ENCODE results near the gene RASSF1.

Gene RASSF1, protein sequence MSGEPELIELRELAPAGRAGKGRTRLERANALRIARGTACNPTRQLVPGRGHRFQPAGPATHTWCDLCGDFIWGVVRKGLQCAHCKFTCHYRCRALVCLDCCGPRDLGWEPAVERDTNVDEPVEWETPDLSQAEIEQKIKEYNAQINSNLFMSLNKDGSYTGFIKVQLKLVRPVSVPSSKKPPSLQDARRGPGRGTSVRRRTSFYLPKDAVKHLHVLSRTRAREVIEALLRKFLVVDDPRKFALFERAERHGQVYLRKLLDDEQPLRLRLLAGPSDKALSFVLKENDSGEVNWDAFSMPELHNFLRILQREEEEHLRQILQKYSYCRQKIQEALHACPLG

DNA sequence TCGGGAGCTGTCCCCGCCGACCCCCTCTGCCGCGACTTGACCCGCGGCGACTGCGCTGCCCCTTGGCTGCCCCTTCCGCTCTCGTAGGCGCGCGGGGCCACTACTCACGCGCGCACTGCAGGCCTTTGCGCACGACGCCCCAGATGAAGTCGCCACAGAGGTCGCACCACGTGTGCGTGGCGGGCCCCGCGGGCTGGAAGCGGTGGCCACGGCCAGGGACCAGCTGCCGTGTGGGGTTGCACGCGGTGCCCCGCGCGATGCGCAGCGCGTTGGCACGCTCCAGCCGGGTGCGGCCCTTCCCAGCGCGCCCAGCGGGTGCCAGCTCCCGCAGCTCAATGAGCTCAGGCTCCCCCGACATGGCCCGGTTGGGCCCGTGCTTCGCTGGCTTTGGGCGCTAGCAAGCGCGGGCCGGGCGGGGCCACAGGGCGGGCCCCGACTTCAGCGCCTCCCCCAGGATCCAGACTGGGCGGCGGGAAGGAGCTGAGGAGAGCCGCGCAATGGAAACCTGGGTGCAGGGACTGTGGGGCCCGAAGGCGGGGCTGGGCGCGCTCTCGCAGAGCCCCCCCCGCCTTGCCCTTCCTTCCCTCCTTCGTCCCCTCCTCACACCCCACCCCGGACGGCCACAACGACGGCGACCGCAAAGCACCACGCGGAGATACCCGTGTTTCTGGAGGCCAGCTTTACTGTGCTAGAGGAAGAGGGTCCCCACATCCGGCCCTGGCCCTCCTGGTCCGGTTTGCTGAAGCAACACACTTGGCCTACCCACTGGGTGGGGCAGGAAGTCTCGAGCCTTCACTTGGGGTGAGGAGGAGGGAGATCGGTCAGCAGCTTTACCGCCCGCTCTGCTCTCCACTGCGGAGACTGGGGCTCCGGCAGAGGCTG is at the start of gene RASSF1:
RASSF1 (minus strand) TSS at position 389 of the 882 bp plus-strand sequence; CDS start at position 358, 31 bp downstream.
- no peak for DNase-seq

DNA sequence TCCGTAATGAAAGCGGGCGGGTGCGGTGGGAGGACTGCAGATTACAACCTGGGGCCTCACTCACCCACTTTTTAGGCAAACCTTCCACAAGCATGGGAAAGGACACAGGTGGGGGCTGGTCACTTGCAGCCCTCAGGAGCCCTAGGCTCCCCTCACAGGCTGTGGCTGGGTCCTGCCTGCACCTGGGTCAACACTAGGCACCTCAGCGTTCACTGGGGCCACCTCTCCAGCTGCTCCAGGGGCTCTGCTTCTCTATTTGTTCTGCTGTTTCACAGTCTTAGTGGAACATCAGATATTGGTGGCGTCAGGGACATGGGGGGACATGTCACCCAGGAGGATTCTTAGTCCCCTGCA is 48.8 kb upstream of the RASSF1 start:
- DNase-seq: no peak

DNA sequence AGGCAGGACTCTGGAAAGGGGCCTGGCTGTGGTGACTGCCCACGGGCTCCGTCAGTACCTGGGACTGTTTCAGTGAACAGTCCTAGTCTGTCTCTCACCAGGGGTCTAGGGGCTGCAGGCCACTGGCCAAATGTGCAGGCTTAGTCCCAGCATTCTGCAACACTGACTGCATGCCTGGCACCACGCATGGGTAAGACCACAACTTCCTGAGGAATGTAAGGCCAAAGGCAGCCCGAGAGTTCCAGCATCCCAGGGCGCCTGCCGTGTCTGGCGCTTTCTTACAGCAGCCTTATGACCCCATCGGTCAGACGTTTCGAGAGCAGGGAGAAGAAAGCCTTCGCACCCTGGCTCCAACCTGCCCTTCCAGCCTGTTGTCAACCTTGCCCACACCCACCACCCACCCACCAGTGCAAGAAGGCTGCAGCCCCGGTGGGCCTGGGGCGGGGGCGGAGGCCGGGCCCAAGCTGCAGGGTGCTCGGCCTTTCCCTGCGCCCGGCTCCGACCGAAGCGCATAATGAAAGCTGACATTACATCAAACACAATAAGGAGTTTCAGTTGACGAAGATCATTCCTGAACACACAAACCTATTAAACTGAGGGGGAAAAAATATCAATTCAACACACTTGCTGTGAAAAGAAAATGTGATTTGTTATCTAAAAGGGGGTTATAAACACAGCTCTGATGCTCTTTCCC is 48.2 kb upstream of the RASSF1 start:
- DNase-seq: no peak

DNA sequence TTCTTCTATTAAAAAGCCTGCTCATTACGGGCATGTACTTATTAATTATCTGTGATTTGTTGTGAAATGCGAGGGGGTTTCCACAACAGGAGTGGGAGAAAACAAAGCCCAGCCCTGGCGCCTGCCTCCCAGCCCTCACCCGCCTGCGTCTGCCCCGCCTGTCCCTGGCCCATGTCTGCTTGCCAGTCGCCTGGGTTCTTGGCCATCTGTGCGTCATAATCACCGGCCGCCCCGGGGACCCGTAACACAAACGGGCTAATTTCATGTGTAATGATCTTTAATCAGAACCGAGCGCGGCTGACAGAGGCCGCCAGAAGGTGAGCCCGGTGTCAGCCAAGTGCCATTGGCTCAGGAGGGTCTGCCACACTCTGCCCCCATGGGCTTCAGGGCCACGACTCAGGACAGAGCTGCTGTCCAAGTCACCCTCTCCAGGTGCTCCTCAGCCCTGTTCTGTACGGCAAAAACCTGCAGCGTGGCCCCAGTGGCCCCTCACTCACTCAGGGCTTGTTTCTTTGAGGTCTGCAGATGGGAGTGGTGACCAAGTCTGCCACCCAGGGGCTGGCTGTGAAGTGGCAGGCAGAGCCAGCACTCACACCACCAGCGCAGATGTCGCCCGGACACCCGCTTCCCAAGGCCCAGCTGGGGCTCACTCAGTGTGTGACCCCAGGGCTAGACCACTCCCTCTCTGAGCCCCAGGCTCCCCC is 47.5 kb upstream of the RASSF1 start:
- no peak for DNase-seq

DNA sequence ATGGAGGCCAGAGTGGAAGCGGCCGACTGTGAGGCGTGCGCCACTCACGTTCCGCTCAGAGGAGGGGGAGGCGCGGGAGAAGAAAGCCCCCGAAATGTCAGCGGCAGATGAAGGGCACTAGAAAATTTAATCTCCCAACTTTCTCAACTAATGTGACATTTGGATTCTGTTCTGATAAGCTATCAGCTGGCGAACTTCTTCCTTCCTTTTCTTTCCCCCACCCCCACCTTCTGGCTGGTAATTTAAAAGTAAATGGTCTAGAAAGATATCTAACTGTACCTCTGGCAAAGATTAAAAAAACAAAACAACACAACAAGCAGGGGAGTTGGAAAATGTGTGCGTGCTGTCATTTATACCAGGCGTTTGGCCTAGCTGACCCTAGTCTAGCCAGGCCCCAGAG is 45.1 kb upstream of the RASSF1 start:
- DNase-seq: no peak

DNA sequence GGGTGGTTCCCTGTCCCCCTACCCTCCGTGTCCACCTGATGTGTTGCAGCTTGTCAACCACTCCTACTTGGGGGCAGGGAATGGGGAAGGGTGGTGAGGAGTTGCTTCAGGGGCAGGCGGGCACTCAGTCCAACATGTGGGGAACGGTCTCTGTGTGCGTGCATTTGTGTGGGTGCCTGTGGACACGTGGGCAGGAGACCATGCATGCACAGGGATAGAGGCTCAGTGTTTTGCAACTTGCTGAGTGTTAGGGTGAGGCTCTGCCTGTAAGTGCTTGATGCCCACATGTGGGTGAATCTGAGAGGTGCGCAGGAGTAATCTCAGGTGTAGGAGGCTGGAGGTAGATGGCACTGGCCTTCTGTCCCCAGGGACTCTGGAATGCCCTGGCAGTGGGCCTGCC is 43.1 kb upstream of the RASSF1 start:
- DNase-seq: no peak

DNA sequence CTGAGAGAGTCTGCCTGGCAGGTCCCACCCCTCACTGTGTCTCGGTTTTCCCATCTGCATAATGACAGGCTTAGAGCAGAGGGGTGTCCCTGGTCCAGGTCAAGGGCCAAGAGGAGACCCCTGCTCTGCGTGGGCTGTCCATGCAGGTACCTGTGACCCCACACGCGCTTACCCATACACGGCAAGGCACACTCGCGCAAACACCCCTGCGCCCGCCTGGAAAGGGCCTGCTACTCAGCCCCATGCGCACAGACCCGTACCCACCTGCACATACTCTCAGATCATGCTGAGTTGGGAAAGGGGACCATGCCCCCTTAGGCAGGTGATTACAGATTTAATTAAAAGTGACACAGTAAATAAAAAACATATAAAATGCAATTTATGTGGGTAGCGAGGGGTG is 42.1 kb upstream of the RASSF1 start:
- DNase-seq: no peak

DNA sequence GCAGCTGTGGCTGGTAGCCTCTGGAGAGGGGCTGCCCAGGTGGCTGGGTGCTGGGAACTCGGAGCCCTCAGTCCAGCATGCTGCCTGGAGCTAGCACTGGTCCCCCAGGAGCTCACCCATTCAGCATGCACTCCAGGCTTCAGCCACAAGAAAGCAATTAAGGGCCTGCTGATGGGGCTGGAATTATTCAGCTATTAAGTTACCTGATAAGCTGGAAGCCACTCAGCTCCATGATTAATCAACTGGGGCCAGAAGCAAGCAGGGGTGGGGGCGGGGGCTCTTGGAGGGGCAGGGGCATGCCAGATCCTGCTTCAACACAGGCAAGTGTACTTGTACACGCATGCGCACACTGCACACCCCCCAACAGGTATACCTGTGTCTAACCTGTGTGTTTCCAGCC is 40.7 kb upstream of the RASSF1 start:
- DNase-seq: no peak

DNA sequence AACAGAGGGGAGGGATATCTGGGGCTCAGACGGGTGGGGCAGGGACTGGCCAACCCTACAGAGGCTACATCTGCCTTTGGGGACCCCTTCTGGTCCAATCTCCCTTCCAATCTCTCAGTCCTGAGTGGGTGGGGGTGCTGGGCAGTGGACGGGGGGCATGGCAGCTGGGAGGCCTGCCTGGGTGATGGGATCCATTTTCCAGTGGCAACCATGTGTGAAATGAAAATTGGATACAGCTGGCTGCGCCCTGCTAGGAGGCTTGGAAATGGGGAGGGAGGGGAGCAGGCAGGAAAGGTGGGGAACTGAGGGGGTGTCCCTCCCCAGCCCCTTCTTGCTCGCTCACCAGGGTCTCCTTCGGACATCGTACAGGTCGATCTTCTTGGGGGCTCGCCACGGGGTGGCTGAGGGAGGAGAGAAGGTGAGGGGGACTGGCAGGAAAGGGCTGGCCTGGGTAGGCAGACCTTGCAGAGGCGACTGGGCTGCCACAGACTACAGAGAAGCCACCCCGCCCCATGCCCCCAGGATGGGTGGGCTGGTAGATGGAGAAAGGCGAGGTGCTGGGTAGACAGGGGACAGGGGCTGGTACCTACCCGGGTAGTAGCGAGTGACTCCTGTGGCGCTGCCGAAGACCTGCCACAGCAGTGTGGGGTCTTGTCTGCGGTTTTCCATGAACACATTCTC is 39.9 kb upstream of the RASSF1 start:
- no peak for DNase-seq

DNA sequence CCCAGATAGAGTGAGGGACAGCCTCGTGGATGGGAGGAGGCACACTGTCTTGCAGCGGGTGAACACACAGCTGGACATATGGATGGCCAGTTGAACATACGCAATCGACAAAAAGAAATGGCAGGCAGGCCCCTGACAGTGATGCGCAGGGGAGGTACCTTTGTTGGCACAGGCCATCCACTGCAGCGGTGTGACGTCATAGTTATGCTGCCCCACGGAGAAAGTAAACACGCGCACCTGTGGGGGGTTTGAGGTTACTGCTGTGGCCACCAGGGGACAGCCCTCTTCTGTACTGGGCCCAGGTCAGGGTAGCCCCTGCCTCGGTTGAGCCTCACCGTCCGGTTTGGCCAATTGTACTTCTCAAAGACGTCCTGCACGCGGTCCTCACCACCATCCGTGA is 38.1 kb upstream of the RASSF1 start:
- DNase-seq: no peak

DNA sequence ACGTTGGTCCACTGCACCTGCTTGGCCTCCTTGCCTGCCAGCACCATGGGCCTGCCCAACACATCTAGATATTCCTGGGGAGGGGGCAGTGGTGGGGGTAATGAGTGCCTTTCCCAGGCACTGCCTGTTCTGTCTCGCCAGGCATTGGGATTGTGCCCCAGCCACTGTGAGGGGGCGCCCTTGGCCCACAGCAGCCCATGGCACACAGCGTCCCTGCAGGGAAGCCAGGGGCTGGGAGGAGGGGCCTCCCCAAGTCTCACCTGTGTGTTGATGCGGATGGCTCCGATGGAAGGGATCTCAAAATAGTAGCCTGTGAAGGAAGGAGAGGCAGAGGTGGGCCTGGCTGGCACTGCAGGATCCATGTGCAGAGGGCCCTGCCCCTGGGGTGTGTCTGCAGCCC is 37.4 kb upstream of the RASSF1 start:
- no peak for DNase-seq

DNA sequence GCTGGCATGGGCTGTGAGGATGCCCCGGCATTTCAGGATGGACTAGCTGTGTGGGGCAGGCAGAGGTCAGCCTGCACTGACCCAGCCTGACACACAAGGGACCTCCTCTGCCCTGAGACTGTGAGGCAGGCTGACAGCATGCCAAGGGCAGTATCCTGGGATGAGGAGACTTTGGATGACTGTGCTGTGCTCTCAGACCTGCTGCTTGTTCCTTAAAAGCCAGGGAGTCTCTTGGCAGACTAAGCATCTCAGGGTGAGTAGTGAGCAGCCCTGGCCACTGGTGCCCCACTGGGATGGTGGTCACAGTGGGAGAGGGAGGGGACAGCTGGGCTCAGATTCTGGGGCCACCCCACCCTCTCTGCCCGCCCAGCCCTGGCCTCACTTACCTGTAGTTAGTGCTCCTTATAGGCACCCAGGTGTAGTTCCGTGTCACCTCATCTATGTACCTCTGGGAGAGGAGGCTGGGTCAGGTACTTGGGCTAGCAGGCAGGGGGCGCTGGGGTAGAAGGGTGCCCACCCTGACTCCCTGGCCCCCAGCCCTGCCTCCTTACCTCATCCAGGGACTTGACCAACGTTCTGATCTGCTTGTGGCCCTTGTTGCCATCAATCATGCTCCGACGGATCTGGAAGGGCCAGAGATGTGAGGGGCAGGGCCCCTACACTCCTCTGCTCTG is 34.8 kb upstream of the RASSF1 start:
- no peak for DNase-seq

DNA sequence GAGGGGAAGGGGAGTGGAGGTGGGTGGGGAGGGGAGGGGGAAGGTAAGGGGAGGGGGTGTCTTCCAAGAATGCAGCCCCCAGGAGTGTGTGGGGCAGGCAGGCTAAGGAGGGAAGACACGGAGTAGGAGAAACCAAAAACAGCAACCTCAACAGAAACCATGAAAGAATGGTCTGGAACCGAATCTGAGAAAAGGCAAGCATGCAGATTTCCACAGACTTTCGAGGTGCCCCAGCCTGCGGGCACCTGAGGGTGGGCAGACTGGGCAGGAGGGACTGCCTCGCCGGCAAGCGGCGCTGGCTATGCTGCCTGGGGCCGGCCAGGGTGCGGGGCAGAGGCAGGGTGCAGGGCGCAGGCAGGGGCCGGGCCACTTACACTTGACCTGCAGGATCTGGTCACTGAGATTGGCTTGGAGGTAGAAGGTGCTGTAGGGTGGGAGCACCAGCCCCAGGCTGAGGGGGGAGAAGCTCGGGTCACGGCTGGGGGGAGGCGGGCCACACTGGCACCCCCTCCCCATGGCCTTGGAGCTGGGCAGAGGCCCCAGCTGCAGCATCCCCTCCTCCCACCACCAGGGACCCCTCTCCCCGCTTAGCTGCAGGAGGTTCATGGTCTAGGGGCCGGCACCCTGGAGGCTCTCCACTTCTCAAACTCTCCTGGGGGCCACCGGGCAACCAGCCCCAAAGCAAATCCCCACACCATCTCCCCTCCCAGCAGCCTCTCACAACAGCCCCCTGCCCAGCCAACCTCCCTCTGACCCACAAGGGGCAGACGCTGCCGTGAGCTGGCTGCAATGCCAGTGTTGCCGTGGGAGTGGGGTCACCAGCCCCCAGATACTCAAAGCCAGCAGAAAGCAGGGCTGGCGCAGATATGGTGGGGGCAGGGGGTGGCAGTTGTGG is 34.0 kb upstream of the RASSF1 start:
- no peak for DNase-seq

DNA sequence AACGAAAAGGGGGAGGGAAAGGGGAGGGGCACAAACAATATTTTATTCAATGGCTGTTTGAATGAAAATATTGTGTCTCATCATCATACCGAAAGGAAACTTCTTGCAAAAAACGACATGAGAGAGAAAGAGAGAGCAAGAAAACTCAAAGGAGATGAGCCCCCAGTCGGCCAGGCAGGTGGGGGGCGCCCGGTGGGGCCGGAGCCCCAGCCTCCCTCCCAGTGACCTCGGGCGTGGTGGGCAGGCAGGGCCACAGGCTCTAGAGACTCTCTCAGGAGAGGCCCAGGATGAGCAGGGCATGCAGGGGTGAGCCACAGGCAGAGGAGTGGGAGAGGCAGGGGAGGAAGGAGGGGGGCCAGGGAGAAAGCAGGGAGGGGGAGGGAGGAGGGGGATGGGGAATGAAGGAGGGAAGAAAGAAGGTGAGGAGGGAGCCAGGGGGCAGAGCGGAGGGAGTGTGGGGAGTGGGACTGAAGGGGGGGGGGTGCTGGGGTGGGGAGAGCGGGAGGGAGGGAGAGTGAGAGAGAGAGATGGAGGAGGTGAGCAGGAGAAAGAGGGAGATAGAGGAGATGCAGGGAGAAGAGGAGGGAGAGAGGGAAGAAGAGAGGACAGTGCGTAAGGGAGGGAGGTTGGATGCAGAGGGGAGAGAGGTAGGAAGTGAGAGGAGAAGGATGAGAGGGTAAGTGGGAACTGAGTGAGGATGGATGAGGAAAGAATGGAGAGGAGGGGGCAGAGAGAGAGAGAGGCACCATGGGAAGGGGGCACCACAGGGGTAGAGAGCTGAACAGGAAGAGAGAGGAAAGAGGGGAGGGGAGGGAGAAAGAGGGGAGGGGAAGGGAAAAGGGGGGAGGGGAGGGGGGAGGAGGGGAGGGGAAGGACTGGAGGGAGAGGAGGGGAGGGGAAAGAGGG is 32.8 kb upstream of the RASSF1 start:
- DNase-seq: no peak

DNA sequence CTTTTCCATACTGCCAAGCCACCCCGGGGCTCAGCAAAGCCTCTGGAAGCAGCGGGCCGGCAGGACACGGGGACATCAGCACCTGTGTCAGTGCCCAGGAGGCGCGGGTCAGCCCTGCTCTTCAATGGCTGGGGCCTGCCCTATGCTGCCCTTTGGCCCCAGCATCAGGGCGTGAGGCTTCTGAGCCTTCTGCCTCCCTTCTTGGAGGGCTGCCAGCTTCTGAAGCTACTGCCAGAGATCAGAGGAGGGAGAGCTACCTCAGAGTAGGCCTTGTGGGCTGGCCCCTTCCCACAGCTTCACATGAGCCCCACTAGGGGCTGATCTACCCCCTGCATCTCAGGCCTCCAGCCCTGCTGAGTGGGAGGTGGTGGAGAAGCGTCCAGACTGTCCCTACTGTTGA is 31.7 kb upstream of the RASSF1 start:
- DNase-seq: no peak

DNA sequence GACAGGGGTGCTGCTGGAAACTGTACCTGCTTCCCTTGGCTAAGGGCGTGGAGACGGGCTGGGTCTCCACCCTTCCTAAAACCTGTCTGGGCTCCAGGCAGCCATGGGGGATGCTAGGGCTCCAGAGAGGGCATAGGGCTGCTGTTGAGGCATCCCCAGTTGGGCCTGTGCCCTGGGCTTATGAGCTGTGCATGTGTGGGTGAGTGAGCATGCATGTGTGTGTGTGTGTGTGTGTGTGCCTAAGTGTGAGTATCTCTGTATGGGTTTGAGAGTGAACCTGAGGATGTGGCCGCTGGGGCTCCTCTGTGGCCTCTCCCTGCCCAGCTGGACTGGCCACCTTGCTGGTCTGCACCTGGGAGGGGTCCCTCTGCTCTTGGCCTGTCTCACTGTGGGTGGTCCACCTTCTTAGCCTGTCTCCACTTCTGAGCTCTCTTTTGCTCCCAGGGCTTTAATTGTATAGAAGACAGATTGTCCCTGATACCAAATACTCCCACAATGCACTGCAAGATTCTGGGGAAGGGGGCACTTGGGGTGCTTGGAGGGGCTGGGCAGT is 30.6 kb upstream of the RASSF1 start:
- no peak for DNase-seq

DNA sequence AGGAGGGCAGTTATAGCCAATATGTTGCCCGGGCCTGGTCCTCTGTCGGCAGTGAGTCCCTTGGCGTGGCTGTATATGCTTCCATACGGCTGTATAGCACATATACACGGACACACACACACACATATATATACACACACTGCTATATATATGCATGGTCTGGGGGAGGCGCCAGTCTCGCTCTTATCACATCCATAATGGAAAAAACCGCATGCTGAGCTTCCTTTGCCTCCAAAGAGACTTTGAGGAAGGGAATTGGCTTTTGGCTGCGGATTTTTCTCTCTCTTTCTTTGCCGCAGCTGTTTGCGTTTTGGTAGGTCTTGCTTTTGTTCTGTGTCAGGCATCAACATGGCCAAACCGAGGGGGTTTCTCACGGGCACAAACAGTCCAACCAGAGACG is 30.0 kb upstream of the RASSF1 start:
- DNase-seq: no peak

DNA sequence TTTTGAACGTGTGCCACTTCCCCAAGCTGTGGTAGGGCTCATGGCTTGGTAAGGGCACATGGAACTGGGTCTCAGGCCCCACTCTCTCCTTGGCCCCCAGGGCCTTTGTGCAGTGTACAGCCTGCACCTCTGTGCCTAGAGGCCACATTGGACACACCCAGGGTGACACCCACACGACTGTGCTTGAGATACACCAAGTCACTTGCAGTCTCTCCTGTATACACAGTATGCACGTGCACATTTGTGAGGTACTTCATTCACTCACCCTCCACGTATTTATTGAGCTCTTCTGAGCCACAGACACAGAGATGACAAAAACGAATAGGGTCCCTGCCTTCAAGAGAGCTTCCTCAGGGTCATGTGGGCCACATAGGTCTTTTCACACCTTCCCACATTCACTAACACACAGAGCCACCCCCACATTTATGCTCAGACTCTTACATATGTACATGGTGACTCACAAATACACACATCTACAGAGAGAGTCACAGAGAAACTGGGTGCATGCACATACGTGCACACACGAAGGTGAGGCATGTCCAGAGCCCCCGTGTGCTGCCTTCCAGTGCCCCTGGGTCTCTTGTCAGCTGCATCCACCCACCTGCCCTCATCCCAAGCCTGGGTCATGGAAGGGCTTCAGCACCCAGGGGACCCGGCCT is 28.5 kb upstream of the RASSF1 start:
- DNase-seq: no peak

DNA sequence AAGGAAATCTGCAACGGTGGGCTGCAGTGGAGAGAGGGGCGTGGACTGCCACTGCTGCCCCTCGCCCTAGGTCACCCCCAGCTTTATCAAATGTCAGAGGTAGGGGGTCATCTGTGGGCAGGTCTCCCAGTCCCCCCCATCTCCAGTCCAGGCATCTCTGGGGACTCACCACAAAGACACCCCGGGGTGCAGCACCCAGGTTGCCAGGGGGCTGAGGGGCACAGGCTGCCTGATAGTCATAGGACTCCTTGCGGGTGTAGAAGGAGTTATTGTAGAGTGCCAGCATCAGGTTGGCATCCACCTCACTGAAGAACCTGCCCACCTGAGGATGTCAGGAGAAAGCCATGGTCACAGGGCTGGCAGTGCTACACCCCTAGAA is 25.2 kb upstream of the RASSF1 start:
- DNase-seq: no peak
